Measurements from ENCODE around the gene YEATS4. TPM values are rescaled to one million over a fixed set of nuclear protein-coding genes. Genes with fewer than 3 reads are reported as not detected.

YEATS4 gene
- total RNA-seq, 2 donors from 2014 or later = 16.4 to 18.2 TPM

- no peak overlapping the region for H3K4me3 ChIP-seq
- H3K9me3 ChIP-seq = no peaks in the 10 kb centered on the region
- no peaks in the 10 kb centered on the region for H3K4me1 ChIP-seq
- intact Hi-C loops (cut with DNase I) = no loop called here
- no peak overlapping the region for H3K9ac ChIP-seq (ENCODE audit: low read depth in 2 of 2, low read length in 2 of 2)
- no peak for DNase-seq
- H3K27ac ChIP-seq = no peak overlapping the region
- TF ChIP-seq CTCF (IDR thresholded peaks at IDR 0.05) = no peak
- no peaks in the 10 kb centered on the region for H3K36me3 ChIP-seq
- no peaks in the 10 kb centered on the region for H3K27me3 ChIP-seq
Measured at GRCh38 chr12:69435644-69436043, 76.1 kb downstream of the YEATS4 start.

GRCh38 chr12:69437073-69437472, 77.5 kb downstream of the YEATS4 start:
- Histone ChIP-seq H3K4me1 (no peaks in the 10 kb centered on the region), H3K27ac (no peak overlapping the region), H3K27me3 (no peaks in the 10 kb centered on the region), H3K9ac (ENCODE audit: low read depth in 2 of 2, low read length in 2 of 2) (no peak overlapping the region), H3K4me3 (no peak overlapping the region), H3K36me3 (no peaks in the 10 kb centered on the region), H3K9me3 (no peaks in the 10 kb centered on the region)
- DNase-seq = no peak
- TF ChIP-seq CTCF (IDR thresholded peaks at IDR 0.05) = no peak
- intact Hi-C loops (cut with DNase I) = no loop called here

DNA sequence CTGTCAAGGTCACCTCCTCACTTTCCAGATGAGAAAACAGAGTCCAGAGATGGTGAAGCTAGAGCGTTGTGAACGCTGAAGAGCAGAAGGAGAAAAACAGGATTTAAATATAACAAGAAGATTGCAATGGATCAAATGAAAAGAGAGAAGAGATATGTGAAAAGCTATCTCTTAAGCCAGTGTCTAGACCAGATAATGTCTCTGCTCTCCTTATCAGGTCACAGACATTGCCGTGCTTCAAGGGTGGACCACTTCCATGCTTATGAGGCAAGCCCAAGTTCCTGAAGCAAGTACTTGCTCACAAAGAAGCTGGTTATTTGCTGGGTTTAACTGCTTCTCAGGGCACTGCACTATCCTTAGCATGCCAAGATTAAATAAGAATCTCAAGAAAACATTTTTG, 79.0 kb downstream of the YEATS4 start:
- no peak for DNase-seq
- intact Hi-C loops (cut with DNase I) = no loop called here
- H3K27ac ChIP-seq = no peak overlapping the region
- H3K4me1 ChIP-seq = no peaks in the 10 kb centered on the region
- H3K4me3 ChIP-seq = no peak overlapping the region
- H3K27me3 ChIP-seq = no peaks in the 10 kb centered on the region
- no peak for TF ChIP-seq CTCF (IDR thresholded peaks at IDR 0.05)
- no peak overlapping the region for H3K9ac ChIP-seq (ENCODE audit: low read depth in 2 of 2, low read length in 2 of 2)
- no peaks in the 10 kb centered on the region for H3K36me3 ChIP-seq
- no peaks in the 10 kb centered on the region for H3K9me3 ChIP-seq

DNA sequence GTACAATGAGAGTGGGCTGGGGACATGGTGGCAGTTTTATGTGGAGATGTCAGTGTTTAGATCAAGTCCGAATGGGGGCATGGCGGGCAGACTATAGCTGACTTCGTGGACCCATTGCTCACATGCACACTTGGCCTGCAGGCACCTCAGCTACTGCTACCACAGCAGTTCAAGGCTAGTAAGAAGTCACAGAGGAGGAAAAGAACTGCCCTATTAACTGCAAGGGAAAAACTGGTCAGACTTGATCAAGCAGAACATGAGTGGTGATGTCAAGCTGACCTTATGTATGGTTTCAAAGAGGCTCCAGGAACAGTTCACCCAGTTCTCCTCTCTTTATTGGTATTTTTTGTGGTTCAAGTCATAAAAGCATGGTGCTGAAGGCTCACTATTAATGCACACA, 80.5 kb downstream of the YEATS4 start:
- Histone ChIP-seq H3K9ac (ENCODE audit: low read depth in 2 of 2, low read length in 2 of 2) (no peak overlapping the region), H3K27me3 (no peaks in the 10 kb centered on the region), H3K36me3 (no peaks in the 10 kb centered on the region), H3K4me1 (no peaks in the 10 kb centered on the region), H3K4me3 (no peak overlapping the region), H3K9me3 (no peaks in the 10 kb centered on the region), H3K27ac (no peak overlapping the region)
- intact Hi-C loops (cut with DNase I) = no loop called here
- no peak for DNase-seq
- TF ChIP-seq CTCF (IDR thresholded peaks at IDR 0.05) = no peak

Other genes with a start within 250 kb of the YEATS4 start
- 10 to 100 TPM; 46.7 to 61.3 TPM for gene CPSF6, start 120.2 kb upstream of the YEATS4 start, total RNA-seq
- gene LYZ, start 11.4 kb upstream of the YEATS4 start, total RNA-seq = 100 to 1,000 TPM in 1 of 2 donors, 10 to 100 TPM in 1; 20.6 to 162 TPM
- gene FRS2, start 110.6 kb downstream of the YEATS4 start, total RNA-seq = 10 to 100 TPM; 22.4 to 28.4 TPM
- 100 to 1,000 TPM; 104 to 223 TPM for gene CCT2, start 225.7 kb downstream of the YEATS4 start, total RNA-seq